Urothelium cell line (cell line): ENCODE data around the gene RFPL3.
"Not testable (repeated sequence)": the region's sequence is repeated elsewhere in the genome, so short reads cannot be mapped to it uniquely, and the experiment has no call there.

Experiments
- DNase-seq: peaks from one replicate; pipeline ENCODE4 v3.0.0; 2011; ENCODE audit warnings: low spot score, mixed read lengths
- FAIRE-seq: peaks from 2 replicates; lab custom pipeline; 2011; peaks lifted over from hg19 to GRCh38; lab: Jason Lieb, UNC

The RFPL3 gene

DNA sequence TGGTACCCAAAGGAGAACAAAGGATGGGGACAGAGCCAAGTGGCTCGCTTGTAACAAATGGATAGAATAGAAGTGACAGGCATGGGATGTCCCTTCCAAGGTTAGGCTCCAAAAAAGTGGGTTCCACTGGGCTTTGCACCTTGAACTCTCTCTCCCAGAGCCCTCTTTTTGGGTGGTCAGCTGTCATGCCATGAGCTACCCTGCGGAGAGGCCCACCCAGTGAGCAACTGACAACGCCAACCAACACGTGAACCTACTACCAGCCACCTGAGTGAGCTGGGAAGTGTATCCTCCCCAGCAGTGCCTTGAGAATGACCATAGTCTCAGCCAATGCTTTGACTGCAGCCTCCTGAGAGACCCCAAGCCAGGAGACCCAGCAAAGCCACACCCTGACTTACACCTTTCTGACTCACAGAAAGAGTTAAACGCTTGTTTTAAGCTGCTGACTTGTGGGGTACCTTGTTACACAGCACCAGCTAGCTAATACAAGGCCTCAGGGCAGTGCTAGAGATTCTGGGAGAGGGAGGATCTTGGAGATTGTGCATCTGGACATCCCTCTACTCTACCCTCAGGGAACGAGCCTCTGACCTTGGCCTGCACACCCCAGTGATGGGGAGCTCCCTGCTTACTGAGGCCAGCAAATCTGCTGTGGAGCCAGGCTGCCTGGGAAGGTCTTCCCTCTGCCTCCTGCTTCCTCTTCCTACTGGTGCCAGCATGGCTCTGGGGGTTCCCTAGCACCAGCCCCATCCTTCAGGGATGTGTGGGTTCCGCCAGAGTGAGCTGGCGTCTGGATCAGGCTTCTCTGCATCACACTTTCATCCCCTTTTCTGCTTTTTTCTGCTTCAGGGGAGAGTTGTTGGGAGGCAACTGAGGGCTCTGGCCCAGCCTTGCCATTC lies 29.1 kb upstream of the RFPL3 start:
- DNase-seq (no peak), FAIRE-seq (no peak)

GRCh38 chr22:32329202-32329645 lies 28.4 kb upstream of the RFPL3 start:
- no peak for FAIRE-seq

DNA sequence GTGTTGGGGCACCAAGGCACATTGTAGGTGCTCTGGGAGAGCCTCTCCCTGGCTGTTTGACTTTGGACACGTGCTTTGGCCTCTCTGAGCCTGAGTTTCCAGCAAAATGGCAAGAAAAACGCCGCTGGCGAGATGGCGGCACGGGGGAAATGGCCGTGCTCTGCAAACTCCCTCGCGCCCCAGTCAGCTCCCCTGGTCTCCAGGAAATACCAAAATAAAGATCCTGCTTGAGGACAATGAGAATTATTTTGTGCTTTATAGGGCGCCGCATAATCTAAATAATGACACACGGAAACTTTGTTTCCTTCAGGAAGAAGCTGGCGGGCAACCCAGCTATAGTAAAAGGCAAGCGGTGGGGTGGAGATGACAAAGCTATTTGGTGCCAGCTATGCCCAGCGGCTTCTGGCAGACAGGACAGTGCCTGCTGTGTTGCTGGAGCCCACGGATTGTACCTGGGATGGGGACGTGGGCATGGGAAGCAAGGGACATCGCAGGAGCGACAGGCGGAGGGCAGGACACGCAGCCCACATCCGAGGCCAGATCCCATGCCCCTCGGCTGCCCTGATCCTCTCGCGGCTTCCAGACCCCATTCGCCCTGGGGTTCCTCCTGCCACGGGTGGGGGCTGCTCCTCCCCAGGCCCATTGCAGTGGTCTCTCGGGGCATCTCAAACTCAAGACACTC lies 26.3 kb upstream of the RFPL3 start:
- DNase-seq (no peak), FAIRE-seq (no peak)

More at GRCh38 chr22:32329202-32329645, 28.4 kb upstream of the RFPL3 start:
- no peak for DNase-seq

- no peak for FAIRE-seq
- no peak for DNase-seq
Measured at GRCh38 chr22:32331918-32332725, 25.5 kb upstream of the RFPL3 start.

DNA sequence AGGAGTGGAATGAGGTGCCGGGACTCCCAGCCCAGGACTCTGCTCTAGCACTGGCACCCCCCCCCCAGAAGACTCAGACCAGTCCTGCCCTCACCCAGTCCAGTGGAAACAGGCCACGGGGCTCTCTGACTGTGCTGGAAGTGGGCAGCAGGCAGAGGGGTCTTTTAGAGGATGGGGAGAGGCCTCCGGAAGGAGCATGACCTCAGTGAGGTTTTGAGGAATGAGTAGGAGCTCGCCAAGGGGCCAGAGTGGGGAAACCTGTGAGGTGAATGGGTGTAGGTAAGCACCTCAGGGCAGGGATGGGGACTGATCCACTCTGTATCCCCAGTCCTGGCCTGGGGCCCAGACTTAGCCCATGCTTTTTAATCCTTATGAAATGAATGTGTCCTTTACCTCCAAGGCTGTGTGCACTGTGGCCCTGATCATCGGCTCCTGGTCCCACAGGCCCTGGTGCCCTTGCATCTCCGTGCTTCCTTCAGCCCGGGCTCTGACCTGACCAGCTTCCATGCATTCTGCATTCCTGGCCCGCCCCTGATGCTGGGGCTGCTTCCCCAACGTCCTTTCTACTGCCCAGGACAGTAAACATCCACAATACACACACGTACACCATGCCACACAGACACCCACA lies 24.4 kb upstream of the RFPL3 start:
- DNase-seq (no peak), FAIRE-seq (no peak)

- DNase-seq (no peak), FAIRE-seq (peak; percentile 98)
Measured at GRCh38 chr22:32333769-32334659, 23.7 kb upstream of the RFPL3 start.

DNA sequence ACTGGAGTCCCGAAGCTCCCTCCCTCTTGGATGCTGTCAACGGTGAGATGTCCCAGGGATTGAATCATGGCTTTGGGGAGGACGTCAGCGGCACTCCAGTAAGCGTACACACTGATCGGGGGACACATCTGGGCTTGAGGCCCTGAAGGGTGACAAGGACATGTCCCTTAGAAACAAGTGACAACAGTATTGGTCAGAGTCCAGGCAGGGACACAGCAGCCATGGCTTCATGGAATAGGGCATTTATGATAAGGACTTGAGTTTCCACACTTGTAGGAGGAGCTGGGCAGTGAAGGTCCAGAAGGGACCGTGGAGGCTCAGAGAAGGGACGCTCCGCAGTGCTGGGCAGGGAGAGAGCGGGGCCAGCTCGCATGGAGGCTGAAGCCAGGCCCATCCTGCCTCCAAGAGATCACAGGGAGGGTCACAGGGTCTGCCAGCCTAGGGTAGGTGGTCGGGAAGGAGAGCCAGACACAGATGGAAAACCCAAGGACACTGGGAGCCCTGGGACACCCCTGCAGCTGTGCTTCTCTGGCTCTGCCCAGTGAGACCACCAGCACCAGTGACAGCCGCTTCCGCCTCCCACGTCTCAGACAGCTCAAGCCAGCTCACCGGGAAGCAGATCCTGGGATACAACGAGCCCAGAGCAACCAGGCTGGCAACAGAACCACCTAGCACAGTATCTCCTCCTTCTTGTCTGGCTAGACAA lies 22.9 kb upstream of the RFPL3 start:
- FAIRE-seq: no peak
- no peak for DNase-seq

GRCh38 chr22:32335471-32335870 lies 22.2 kb upstream of the RFPL3 start:
- no peak for FAIRE-seq
- DNase-seq: no peak

DNA sequence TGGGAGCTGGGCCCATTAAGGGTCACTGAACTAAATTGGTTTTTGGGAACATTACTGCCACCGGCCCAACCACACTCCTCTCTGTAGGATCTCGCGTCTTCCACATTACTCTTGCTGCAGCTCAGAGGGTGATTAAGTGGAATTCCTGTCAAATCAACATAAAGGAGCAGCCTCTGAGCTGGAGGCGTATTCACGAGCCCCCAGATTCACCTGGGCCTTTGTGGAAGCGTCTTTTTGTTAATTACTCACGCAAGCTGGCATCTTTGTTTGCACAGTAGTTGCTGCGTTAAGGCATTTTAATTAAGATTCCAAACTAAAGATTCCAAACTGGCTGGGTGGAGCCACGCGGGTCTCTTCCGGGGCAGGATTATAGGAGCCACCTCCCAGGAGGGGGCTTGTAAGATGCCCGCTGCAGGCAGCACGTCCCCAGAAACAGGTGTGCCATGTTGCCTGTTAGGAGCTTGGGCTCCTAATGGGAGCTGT lies 21.5 kb upstream of the RFPL3 start:
- FAIRE-seq: no peak

DNA sequence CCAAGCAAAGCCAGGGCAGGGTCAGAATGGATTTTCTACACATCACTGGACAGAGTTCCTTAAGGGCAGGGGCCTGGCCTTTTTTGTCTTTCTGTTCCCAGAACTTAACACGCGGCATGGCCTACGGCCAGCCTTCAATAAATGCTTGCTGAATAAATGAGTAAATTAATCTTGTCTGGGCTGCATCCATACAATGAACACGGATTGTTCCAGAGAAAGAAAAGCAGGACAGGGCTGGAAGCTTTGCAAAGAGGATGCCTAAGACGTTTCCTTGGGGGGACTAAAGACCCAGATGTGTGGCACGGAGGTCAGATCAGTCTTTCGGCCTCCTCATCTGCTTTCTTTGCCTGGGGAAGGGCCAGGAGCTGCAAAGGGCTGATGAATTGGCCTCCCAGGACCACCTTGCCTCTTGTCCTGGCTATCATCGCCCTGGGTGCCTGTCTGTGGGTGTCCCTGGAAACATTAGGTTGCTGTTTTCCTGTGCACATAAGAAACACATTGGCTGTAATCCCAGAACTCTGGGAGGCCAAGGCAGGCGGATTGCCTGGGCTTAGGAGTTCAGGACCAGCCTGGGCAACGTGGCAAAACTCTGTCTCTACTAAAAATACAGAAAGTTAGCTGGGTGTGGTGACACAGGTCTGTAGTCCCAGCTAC lies 20.8 kb upstream of the RFPL3 start:
- no peak for FAIRE-seq
- no peak for DNase-seq

More for the DNA sequence above, 21.5 kb upstream of the RFPL3 start:
- no peak for DNase-seq

GRCh38 chr22:32337425-32337824 lies 20.2 kb upstream of the RFPL3 start:
- DNase-seq: not testable (repeated sequence)
- peak; percentile 42 for FAIRE-seq

- no peak for DNase-seq
- FAIRE-seq: no peak
Measured at GRCh38 chr22:32338757-32339156, 18.9 kb upstream of the RFPL3 start.

DNA sequence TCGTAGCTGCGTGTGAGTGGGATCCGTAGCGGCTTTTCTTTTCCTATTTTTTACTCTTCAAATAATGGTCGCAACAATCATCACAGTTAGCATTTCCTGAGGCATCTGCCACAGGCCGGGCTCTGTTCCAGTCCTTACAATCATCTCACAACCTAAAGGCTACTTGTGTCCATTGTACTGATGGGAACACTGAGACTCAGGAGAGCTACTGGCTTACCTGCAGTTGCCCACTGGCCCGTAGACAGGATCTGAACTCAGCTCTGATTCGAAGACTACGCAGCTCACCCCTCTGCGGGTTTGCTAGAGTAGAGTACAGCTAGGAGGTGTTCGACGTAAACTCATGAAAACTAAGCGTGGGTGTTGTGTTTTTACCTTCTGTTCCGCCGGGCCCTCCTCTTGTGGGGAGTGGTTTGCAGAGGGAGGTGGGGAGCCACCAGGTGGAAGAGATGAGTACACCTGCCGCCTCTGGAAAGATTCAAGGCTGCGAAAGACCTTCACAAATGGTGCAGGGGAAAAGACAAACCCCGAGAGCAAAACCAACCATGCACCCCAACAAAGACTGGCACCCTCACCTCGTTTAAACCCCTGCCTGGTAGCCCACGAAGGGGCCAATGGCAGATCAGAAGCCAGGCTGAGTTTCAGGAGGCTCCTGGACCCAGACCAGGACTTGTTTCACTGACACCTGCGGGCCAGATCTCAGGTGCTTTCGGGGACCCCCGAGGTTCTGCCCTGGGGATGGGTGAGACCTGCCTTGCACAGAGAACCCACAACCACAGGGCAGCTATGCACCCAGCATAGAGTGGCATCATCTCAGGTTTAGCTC lies 18.3 kb upstream of the RFPL3 start:
- no peak for DNase-seq
- FAIRE-seq: no peak

DNA sequence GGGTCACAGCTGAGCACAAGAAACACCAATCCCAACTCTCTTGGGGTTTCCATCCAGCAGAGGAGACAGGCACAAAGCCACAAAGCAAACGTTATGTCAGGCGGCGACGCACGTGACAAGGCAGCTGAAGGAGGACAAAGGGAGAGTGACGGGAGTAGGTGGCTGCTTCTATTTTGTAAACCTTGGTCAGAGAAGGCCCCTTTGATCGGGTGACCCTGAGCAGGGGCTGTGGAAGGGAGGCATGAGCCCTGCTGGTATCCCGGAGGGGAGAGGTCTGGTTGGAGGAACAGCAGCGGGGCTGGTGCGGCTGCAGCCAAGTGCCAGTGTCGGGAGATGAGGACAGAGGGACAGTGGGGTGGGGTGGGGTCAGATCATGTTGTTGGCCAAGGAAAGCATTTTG lies 17.3 kb upstream of the RFPL3 start:
- no peak for DNase-seq
- no peak for FAIRE-seq

GRCh38 chr22:32341122-32341740 lies 16.4 kb upstream of the RFPL3 start:
- FAIRE-seq (no peak), DNase-seq (no peak)

GRCh38 chr22:32342977-32343376 lies 14.7 kb upstream of the RFPL3 start:
- DNase-seq (no peak), FAIRE-seq (peak; percentile 83)

- FAIRE-seq: no peak
- DNase-seq: no peak
Measured at GRCh38 chr22:32343941-32344340, 13.7 kb upstream of the RFPL3 start.
